GM23248 (cell line): ENCODE measurements around the gene TICRR. TPM values are rescaled to one million over a fixed set of nuclear protein-coding genes. Genes with fewer than 3 reads are reported as not detected.

Experiments
- DNase-seq: peaks from one replicate; pipeline ENCODE4 v3.0.0-alpha.2; 2015
- H2AFZ ChIP-seq: fragments of 200-600 bp; sonication (generic); 2 replicates; pipeline ENCODE4 v1.6.1; 2016; ENCODE audit warnings: antibody characterized with exemption
- H3F3A ChIP-seq: fragments of 200-600 bp; sonication (generic); 2 replicates; pipeline ENCODE4 v1.6.1; 2016; ENCODE audit warnings: mild to moderate bottlenecking, antibody characterized with exemption, mixed run types; ENCODE audit not compliant: insufficient read depth
- H3K27ac ChIP-seq: fragments of 200-600 bp; sonication (generic); 2 replicates; pipeline ENCODE4 v1.5.1; 2016; ENCODE audit warnings: mild to moderate bottlenecking
- H3K27me3 ChIP-seq: fragments of 200-600 bp; sonication (generic); replicated peaks from 2 replicates; pipeline ENCODE4 v1.6.1; 2016; ENCODE audit warnings: mild to moderate bottlenecking; ENCODE audit not compliant: insufficient read depth
- H3K36me3 ChIP-seq: fragments of 200-600 bp; sonication (generic); 2 replicates; pipeline ENCODE4 v1.6.1; 2016; ENCODE audit warnings: low read depth, mild to moderate bottlenecking
- H3K4me1 ChIP-seq: fragments of 200-600 bp; sonication (generic); 2 replicates; pipeline ENCODE4 v1.6.1; 2016; ENCODE audit warnings: mild to moderate bottlenecking; ENCODE audit not compliant: insufficient read depth
- H3K4me2 ChIP-seq: fragments of 200-600 bp; sonication (generic); one replicate; pipeline ENCODE4 v1.6.1; 2016; ENCODE audit warnings: mild to moderate bottlenecking; ENCODE audit not compliant: unreplicated experiment
- H3K4me3 ChIP-seq: fragments of 200-600 bp; sonication (generic); 2 replicates; pipeline ENCODE4 v1.5.1; 2016; ENCODE audit warnings: mild to moderate bottlenecking
- H3K79me2 ChIP-seq: fragments of 200-600 bp; sonication (generic); 2 replicates; pipeline ENCODE4 v1.6.1; 2016; ENCODE audit warnings: mild to moderate bottlenecking; ENCODE audit not compliant: insufficient read depth
- H3K9ac ChIP-seq: fragments of 200-600 bp; sonication (generic); 2 replicates; pipeline ENCODE4 v1.6.1; 2016; ENCODE audit warnings: mild to moderate bottlenecking
- H3K9me2 ChIP-seq: fragments of 200-600 bp; sonication (generic); 2 replicates; pipeline ENCODE4 v1.6.1; 2016; ENCODE audit warnings: mixed run types, mild to moderate bottlenecking, moderate library complexity; ENCODE audit not compliant: insufficient read depth
- H3K9me3 ChIP-seq: fragments of 200-600 bp; sonication (generic); one replicate; pipeline ENCODE4 v1.6.1; 2017; ENCODE audit warnings: low read depth
- H4K20me1 ChIP-seq: fragments of 200-600 bp; sonication (generic); 2 replicates; pipeline ENCODE4 v1.6.0; 2016; ENCODE audit not compliant: insufficient read depth
- EZH2 ChIP-seq: fragments of 200-600 bp; sonication (generic); IDR thresholded peaks from 2 replicates; pipeline ENCODE4 v1.6.1; 2018; ENCODE audit warnings: antibody characterized with exemption, mild to moderate bottlenecking; ENCODE audit not compliant: insufficient read depth, poor library complexity, severe bottlenecking
- EZH2phosphoT487 ChIP-seq: fragments of 200-600 bp; sonication (generic); IDR thresholded peaks from 2 replicates; pipeline ENCODE4 v1.6.1; 2018; ENCODE audit warnings: antibody characterized with exemption, moderate library complexity, mild to moderate bottlenecking, low read depth; ENCODE audit not compliant: insufficient read depth
- WGBS, 2 experiments: methylation state at CpG; one replicate each; pipeline ENCODE4 v1.1.6; 2015 to 2017; ENCODE audit warnings: low lambda C conversion rate in 2 of 2, low coverage in 1 of 2; ENCODE audit errors: missing lambda C conversion rate in 2 of 2; 5-methylcytosine and 5-hydroxymethylcytosine counted together
- in situ Hi-C: fragments of 300-500 bp; cut with MboI; formaldehyde crosslinking; loops from 2 replicates; pipeline ENCODE4 v1.15.0; 2020
- polyA plus RNA-seq: library from polyadenylated mRNA; unstranded; fragments of >200 nt; fragmentation: Nextera tagmentation; extraction: Ambion mirVana; gene quantifications from 2 replicates; pipeline ENCODE4 v1.2.1, GENCODE V29; 2016
- total RNA-seq: library from RNA; depleted of rRNA; stranded (reverse); fragments of >200 nt; shearing (Covaris generic); gene quantifications from 2 replicates; pipeline ENCODE4 v1.2.3, GENCODE V29; 2014

The TICRR gene
- total and polyA plus RNA-seq, 2 experiments from 2014 or later, result 1.2 to 2.3 TPM

GRCh38 chr15:89631902-89632264, 56.6 kb downstream of the TICRR start:
- Histone ChIP-seq H4K20me1 (no peaks in the 10 kb centered on the region), H3K4me1 (no peaks in the 10 kb centered on the region), H3K4me3 (no peak overlapping the region), H3K9me3 (no peaks in the 10 kb centered on the region), H3K27ac (no peak overlapping the region), H3K27me3 (no peaks in the 10 kb centered on the region), H3K36me3 (peaks cover 29% of the 10 kb centered on the region; the same call in 1 of the 2 replicates), H3K4me2 (no peak overlapping the region), H3F3A (no peaks in the 10 kb centered on the region), H3K79me2 (no peaks in the 10 kb centered on the region), H3K9me2 (no peaks in the 10 kb centered on the region), H2AFZ (no peak overlapping the region), H3K9ac (no peak overlapping the region)
- TF ChIP-seq EZH2phosphoT487 (no peak), EZH2 (no peak)
- in situ Hi-C loops, result no loop called here
- WGBS, 2 experiments, result 85 to 89% methylated on average over 8 to 10 of the region's 10 CpGs
- no peak for DNase-seq

DNA sequence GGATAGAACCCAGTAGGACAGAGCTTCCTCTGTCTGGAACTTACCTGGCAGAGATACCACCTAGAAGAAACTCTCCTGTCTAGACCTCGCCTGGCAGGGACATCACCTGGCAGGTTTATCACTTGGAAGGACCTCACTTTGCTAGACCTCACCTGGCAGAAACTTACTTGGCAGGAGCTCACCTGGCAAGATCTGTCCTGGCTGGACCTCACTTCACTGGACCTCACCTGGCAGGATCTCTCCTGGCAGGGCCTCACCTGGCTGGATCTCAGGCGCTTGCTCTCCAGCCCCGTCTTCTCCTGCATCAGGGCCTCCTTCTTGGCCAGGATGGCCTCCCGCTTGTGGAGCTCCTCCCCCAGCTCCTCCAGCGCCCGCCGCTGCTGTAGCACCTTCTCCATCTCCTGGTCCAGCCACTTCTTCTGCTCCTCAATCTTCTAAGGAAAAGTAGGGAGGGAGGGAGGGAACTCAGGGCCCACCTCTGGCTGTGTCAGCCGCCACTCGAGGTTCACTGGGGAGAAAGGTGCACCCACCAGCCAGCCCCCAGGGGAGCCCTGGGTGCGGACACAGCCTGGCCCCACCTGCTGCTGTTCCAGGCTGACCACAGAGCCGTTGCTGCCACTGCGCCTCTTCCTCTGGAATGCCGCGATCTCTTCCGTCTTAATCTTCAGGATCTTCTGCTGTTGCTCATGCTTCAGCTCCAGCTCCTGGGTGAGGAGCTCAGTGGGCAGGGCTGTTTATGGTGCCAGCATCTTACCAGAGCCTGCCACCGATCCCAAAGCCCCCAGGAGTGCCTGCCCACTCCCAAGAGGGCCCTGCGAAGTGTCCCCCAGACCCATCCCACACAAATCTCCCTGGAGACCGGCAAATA, 57.5 kb downstream of the TICRR start:
- WGBS, 2 experiments, result 97 to 99% methylated on average over 18 of the region's 18 CpGs
- Histone ChIP-seq H3K27me3 (no peaks in the 10 kb centered on the region), H3K4me3 (no peak overlapping the region), H3K4me1 (no peaks in the 10 kb centered on the region), H3F3A (no peaks in the 10 kb centered on the region), H2AFZ (no peak overlapping the region), H3K36me3 (peaks cover 28% of the 10 kb centered on the region; the same call in 1 of the 2 replicates), H3K27ac (no peak overlapping the region), H3K9me3 (no peaks in the 10 kb centered on the region), H3K9ac (no peak overlapping the region), H3K9me2 (no peaks in the 10 kb centered on the region), H4K20me1 (no peaks in the 10 kb centered on the region), H3K4me2 (no peak overlapping the region), H3K79me2 (no peaks in the 10 kb centered on the region)
- DNase-seq, result no peak
- in situ Hi-C loops, result no loop called here
- TF ChIP-seq EZH2phosphoT487 (no peak), EZH2 (no peak)

- Histone ChIP-seq H3K36me3 (peaks cover 24% of the 10 kb centered on the region; the same call in 1 of the 2 replicates), H3K4me3 (no peak overlapping the region), H3K4me2 (no peak overlapping the region), H3K9me3 (no peaks in the 10 kb centered on the region), H3K9me2 (no peaks in the 10 kb centered on the region), H3K27me3 (no peaks in the 10 kb centered on the region), H3K27ac (no peak overlapping the region), H3K9ac (no peak overlapping the region), H4K20me1 (no peaks in the 10 kb centered on the region), H2AFZ (no peak overlapping the region), H3K4me1 (no peaks in the 10 kb centered on the region), H3K79me2 (no peaks in the 10 kb centered on the region), H3F3A (no peaks in the 10 kb centered on the region)
- no peak for DNase-seq
- WGBS, 2 experiments, result 92 to 93% methylated on average over 23 of the region's 23 CpGs
- in situ Hi-C loops, result no loop called here
- no peak for TF ChIP-seq EZH2phosphoT487
Measured at GRCh38 chr15:89633585-89633984, 58.3 kb downstream of the TICRR start.

- no peaks in the 10 kb centered on the region for H3K27me3 ChIP-seq
- H3K9ac ChIP-seq, result no peak overlapping the region
- no peaks in the 10 kb centered on the region for H4K20me1 ChIP-seq
- in situ Hi-C loops, result no loop called here
- no peaks in the 10 kb centered on the region for H3K9me3 ChIP-seq
- H3K27ac ChIP-seq, result no peak overlapping the region
- no peak overlapping the region for H2AFZ ChIP-seq
- H3K4me1 ChIP-seq, result no peaks in the 10 kb centered on the region
- H3F3A ChIP-seq, result no peaks in the 10 kb centered on the region
- H3K4me3 ChIP-seq, result no peak overlapping the region
- no peak for TF ChIP-seq EZH2
- TF ChIP-seq EZH2phosphoT487, result no peak
- H3K9me2 ChIP-seq, result no peaks in the 10 kb centered on the region
- no peak overlapping the region for H3K4me2 ChIP-seq
- DNase-seq, result no peak
- no peaks in the 10 kb centered on the region for H3K79me2 ChIP-seq
- peaks cover 20% of the 10 kb centered on the region for H3K36me3 ChIP-seq
- 87 to 91% methylated on average over 5 of the region's 5 CpGs for WGBS, 2 experiments
Measured at GRCh38 chr15:89640245-89640644, 65.0 kb downstream of the TICRR start.
